RWPE2 (cell line): ENCODE data around the gene WNT1.

Experiments
- ATAC-seq: fragments of 200-7000 bp; cut with Tn5 transposase; 3 replicates; pipeline ENCODE4 v1.9.1; 2021; ENCODE audit warnings: low read depth
- DNase-seq: peaks from one replicate; pipeline ENCODE4 v3.0.0-alpha.2; 2020; ENCODE audit warnings: low spot score
- H3K27ac ChIP-seq: fragments of 450-650 bp; 2 replicates; pipeline ENCODE4 v1.5.1; 2017; ENCODE audit warnings: mild to moderate bottlenecking; ENCODE audit not compliant: poor library complexity, severe bottlenecking
- H3K27me3 ChIP-seq: fragments of 250-450 bp; sonication (Bioruptor Pico); 2 replicates; pipeline ENCODE4 v1.5.1; 2021; ENCODE audit warnings: mild to moderate bottlenecking, moderate library complexity; ENCODE audit not compliant: insufficient read depth, poor library complexity, severe bottlenecking
- H3K36me3 ChIP-seq: fragments of 250-450 bp; sonication (Bioruptor Pico); 2 replicates; pipeline ENCODE4 v1.5.1; 2020; ENCODE audit warnings: low read depth, mild to moderate bottlenecking, moderate library complexity
- H3K4me1 ChIP-seq: fragments of 250-450 bp; sonication (Bioruptor Pico); 2 replicates; pipeline ENCODE4 v1.5.1; 2021; ENCODE audit warnings: mild to moderate bottlenecking, moderate library complexity; ENCODE audit not compliant: insufficient read depth, poor library complexity, severe bottlenecking
- H3K4me3 ChIP-seq: fragments of 250-450 bp; sonication (Bioruptor Pico); 2 replicates; pipeline ENCODE4 v1.5.1; 2021; ENCODE audit warnings: mild to moderate bottlenecking, moderate library complexity; ENCODE audit not compliant: severe bottlenecking
- H3K9me3 ChIP-seq: fragments of 250-450 bp; sonication (Bioruptor Pico); 2 replicates; pipeline ENCODE4 v1.5.1; 2021; ENCODE audit warnings: mild to moderate bottlenecking, moderate library complexity; ENCODE audit not compliant: severe bottlenecking
- TF ChIP-seq, protein P1 (sequence below): fragments of 450-650 bp; IDR thresholded peaks from one replicate; pipeline ENCODE4 v1.5.1; 2017; ENCODE audit warnings: mild to moderate bottlenecking, moderate library complexity; ENCODE audit not compliant: poor library complexity, severe bottlenecking

The WNT1 gene

GRCh38 chr12:48966177-48966895 lies 11.8 kb upstream of the WNT1 start:
- H3K4me3 ChIP-seq, result no peak overlapping the region
- H3K4me1 ChIP-seq, result no peaks in the 10 kb centered on the region
- H3K36me3 ChIP-seq, result no peaks in the 10 kb centered on the region
- no peaks in the 10 kb centered on the region for H3K9me3 ChIP-seq
- no peak overlapping the region for H3K27ac ChIP-seq
- peaks cover 14% of the 10 kb centered on the region for H3K27me3 ChIP-seq
- TF ChIP-seq, protein P1, sequence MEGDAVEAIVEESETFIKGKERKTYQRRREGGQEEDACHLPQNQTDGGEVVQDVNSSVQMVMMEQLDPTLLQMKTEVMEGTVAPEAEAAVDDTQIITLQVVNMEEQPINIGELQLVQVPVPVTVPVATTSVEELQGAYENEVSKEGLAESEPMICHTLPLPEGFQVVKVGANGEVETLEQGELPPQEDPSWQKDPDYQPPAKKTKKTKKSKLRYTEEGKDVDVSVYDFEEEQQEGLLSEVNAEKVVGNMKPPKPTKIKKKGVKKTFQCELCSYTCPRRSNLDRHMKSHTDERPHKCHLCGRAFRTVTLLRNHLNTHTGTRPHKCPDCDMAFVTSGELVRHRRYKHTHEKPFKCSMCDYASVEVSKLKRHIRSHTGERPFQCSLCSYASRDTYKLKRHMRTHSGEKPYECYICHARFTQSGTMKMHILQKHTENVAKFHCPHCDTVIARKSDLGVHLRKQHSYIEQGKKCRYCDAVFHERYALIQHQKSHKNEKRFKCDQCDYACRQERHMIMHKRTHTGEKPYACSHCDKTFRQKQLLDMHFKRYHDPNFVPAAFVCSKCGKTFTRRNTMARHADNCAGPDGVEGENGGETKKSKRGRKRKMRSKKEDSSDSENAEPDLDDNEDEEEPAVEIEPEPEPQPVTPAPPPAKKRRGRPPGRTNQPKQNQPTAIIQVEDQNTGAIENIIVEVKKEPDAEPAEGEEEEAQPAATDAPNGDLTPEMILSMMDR, result no peak
- DNase-seq (no peak), ATAC-seq (no peak)

- DNase-seq, result no peak
- no peaks in the 10 kb centered on the region for H3K36me3 ChIP-seq
- no peaks in the 10 kb centered on the region for H3K9me3 ChIP-seq
- H3K27me3 ChIP-seq, result peaks cover 31% of the 10 kb centered on the region
- H3K27ac ChIP-seq, result no peak overlapping the region
- no peaks in the 10 kb centered on the region for H3K4me1 ChIP-seq
- TF ChIP-seq, protein P1, result no peak
- no peak for ATAC-seq
- H3K4me3 ChIP-seq, result no peak overlapping the region
These were observed 10.1 kb upstream of the WNT1 start for GRCh38 chr12:48967991-48968390.

DNA sequence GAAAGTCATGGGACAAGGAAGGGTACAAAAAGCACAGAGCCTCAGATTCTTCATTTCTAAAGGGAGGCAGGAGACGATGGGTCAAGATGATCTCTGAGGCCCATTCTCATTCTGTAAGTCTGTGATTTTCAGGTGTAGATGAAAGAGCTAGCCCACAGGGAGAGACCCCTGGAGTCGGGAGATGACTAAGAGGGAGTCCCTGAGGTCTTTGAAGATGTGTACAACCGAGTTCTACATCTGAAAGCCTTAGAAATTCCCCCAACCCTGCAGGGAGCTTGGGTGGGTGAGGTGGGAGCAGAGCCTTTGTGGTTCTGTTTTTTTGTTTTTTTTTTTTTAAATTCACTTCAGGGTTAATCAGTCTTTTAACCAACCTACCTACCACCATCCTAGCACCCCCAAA lies 9.7 kb upstream of the WNT1 start:
- H3K9me3 ChIP-seq, result no peaks in the 10 kb centered on the region
- H3K4me1 ChIP-seq, result no peaks in the 10 kb centered on the region
- TF ChIP-seq, protein P1, result no peak
- H3K27me3 ChIP-seq, result peaks cover 36% of the 10 kb centered on the region
- DNase-seq, result no peak
- H3K27ac ChIP-seq, result no peak overlapping the region
- H3K36me3 ChIP-seq, result no peaks in the 10 kb centered on the region
- no peak for ATAC-seq
- H3K4me3 ChIP-seq, result no peak overlapping the region

- H3K36me3 ChIP-seq, result no peaks in the 10 kb centered on the region
- peaks cover 40% of the 10 kb centered on the region for H3K27me3 ChIP-seq
- H3K9me3 ChIP-seq, result no peaks in the 10 kb centered on the region
- H3K4me3 ChIP-seq, result no peak overlapping the region
- H3K27ac ChIP-seq, result no peak overlapping the region
- H3K4me1 ChIP-seq, result no peaks in the 10 kb centered on the region
- no peak for DNase-seq
- TF ChIP-seq, protein P1, result no peak
- no peak for ATAC-seq
These were observed 8.9 kb upstream of the WNT1 start for GRCh38 chr12:48969160-48969771.
